Liver (tissue), 9 donors: Measurements from ENCODE around the gene ZDHHC14. TPM values are rescaled to one million over a fixed set of nuclear protein-coding genes. Genes with fewer than 3 reads are reported as not detected.

Experiments used
- DNase-seq: peaks from one replicate; pipeline ENCODE4 v3.0.0-alpha.2; 2017; ENCODE audit warnings: low spot score
- H3K27ac ChIP-seq, 2 donors: one replicate each; pipeline ENCODE4 v1.7.0; 2013; ENCODE audit warnings: inconsistent platforms in 2 of 2, low read length in 2 of 2, control low read depth in 1 of 2, low read depth in 1 of 2, mild to moderate bottlenecking in 1 of 2
- H3K27me3 ChIP-seq, 4 donors: one replicate each; pipeline versions ENCODE4 v1.6.1 to v1.7.0; 2013; ENCODE audit warnings: low read length in 3 of 4, inconsistent platforms in 1 of 4, mild to moderate bottlenecking in 1 of 4, moderate library complexity in 1 of 4; ENCODE audit not compliant: control insufficient read depth in 4 of 4, insufficient read depth in 4 of 4
- H3K36me3 ChIP-seq, 4 donors: one replicate each; pipeline versions ENCODE4 v1.6.1 to v1.7.0; 2013; ENCODE audit warnings: low read length in 3 of 4, mild to moderate bottlenecking in 3 of 4, low read depth in 1 of 4, moderate library complexity in 1 of 4; ENCODE audit not compliant: control insufficient read depth in 4 of 4, insufficient read depth in 3 of 4
- H3K4me1 ChIP-seq, 4 donors: one replicate each; pipeline versions ENCODE4 v1.6.1 to v1.7.0; 2013; ENCODE audit warnings: low read length in 3 of 4, mild to moderate bottlenecking in 3 of 4, moderate library complexity in 1 of 4; ENCODE audit not compliant: control insufficient read depth in 4 of 4, insufficient read depth in 4 of 4
- H3K4me3 ChIP-seq, 3 donors: one replicate each; pipeline versions ENCODE4 v1.6.1 to v1.7.0; 2013; ENCODE audit warnings: low read length in 3 of 3, control low read depth in 1 of 3, low read depth in 1 of 3, mild to moderate bottlenecking in 1 of 3
- H3K9ac ChIP-seq, 2 donors: one replicate each; pipeline ENCODE4 v1.7.0; 2013; ENCODE audit warnings: low read length in 2 of 2, mild to moderate bottlenecking in 2 of 2, moderate library complexity in 2 of 2, control low read depth in 1 of 2, low read depth in 1 of 2
- H3K9me3 ChIP-seq, 4 donors: one replicate each; pipeline versions ENCODE4 v1.6.1 to v1.7.0; 2013; ENCODE audit warnings: low read length in 3 of 4; ENCODE audit not compliant: control insufficient read depth in 4 of 4
- ATF3 ChIP-seq: IDR thresholded peaks from 2 replicates; pipeline ENCODE4 v1.6.1; 2016; ENCODE audit warnings: antibody characterized with exemption
- EGR1 ChIP-seq, 2 donors: IDR thresholded peaks; 2 replicates each; pipeline ENCODE4 v1.6.1; 2016 to 2018; ENCODE audit warnings: antibody characterized with exemption in 2 of 2, low read depth in 2 of 2
- FOXA1 ChIP-seq: IDR thresholded peaks from 2 replicates; pipeline ENCODE4 v1.6.1; 2016; ENCODE audit warnings: antibody characterized with exemption
- FOXA2 ChIP-seq: IDR thresholded peaks from 2 replicates; pipeline ENCODE4 v1.6.1; 2016; ENCODE audit warnings: antibody characterized with exemption
- GABPA ChIP-seq, 2 donors: IDR thresholded peaks in 1 of 2; conservative IDR thresholded peaks in 1 of 2; 2 replicates each; pipeline ENCODE4 v1.6.1; 2016; ENCODE audit warnings: antibody characterized with exemption in 2 of 2, mild to moderate bottlenecking in 1 of 2, moderate library complexity in 1 of 2
- HNF4A ChIP-seq, 2 donors: conservative IDR thresholded peaks; 2 replicates each; pipeline ENCODE4 v1.6.1; 2016; ENCODE audit warnings: antibody characterized with exemption in 2 of 2, mild to moderate bottlenecking in 2 of 2
- HNF4G ChIP-seq: IDR thresholded peaks from 2 replicates; pipeline ENCODE4 v1.6.1; 2016; ENCODE audit warnings: antibody characterized with exemption
- JUND ChIP-seq, 2 donors: IDR thresholded peaks; 2 replicates each; pipeline ENCODE4 v1.6.1; 2016; ENCODE audit warnings: antibody characterized with exemption in 2 of 2
- NR2F2 ChIP-seq: IDR thresholded peaks from 2 replicates; pipeline ENCODE4 v1.6.1; 2016; ENCODE audit warnings: antibody characterized with exemption
- RAD21 ChIP-seq, 2 donors: IDR thresholded peaks; 2 replicates each; pipeline ENCODE4 v1.6.1; 2016; ENCODE audit warnings: antibody characterized with exemption in 2 of 2, mild to moderate bottlenecking in 2 of 2
- REST ChIP-seq: IDR thresholded peaks from 2 replicates; pipeline ENCODE4 v1.6.1; 2016; ENCODE audit warnings: antibody characterized with exemption, mild to moderate bottlenecking
- RXRA ChIP-seq, 2 donors: IDR thresholded peaks; 2 replicates each; pipeline ENCODE4 v1.6.1; 2017 to 2018; ENCODE audit warnings: antibody characterized with exemption in 2 of 2, mild to moderate bottlenecking in 1 of 2
- SP1 ChIP-seq: IDR thresholded peaks from 2 replicates; pipeline ENCODE4 v1.6.1; 2018; ENCODE audit warnings: antibody characterized with exemption, mild to moderate bottlenecking
- TAF1 ChIP-seq: conservative IDR thresholded peaks from 2 replicates; pipeline ENCODE4 v1.6.1; 2016; ENCODE audit warnings: antibody characterized with exemption, mild to moderate bottlenecking
- ZBTB33 ChIP-seq: IDR thresholded peaks from 2 replicates; pipeline ENCODE4 v1.6.1; 2016; ENCODE audit warnings: antibody characterized with exemption
- WGBS: extraction: QIAGEN DNeasy Blood & Tissue Kit; methylation state at CpG from one replicate; pipeline ENCODE4 v1.1.7; 2013; 5-methylcytosine and 5-hydroxymethylcytosine counted together
- polyA plus RNA-seq, 2 donors: library from polyadenylated mRNA; stranded (reverse) in 1 of 2; unstranded in 1 of 2; fragments of 200-250 nt in 1 of 2; fragments of >200 nt in 1 of 2; fragmentation: Nextera tagmentation in 1 of 2; extraction: Ambion mirVana in 1 of 2; gene quantifications; one replicate each; pipeline versions ENCODE4 v1.2.1 to v1.2.3, GENCODE V29; 2013 to 2015
- total RNA-seq, 2 donors: library from RNA; depleted of rRNA; stranded (reverse); fragments of >200 nt; gene quantifications; one replicate each; pipeline ENCODE4 v1.2.3, GENCODE V29; 2014
- TF ChIP-seq, protein P1 (sequence below): fragments of 150-350 bp; IDR thresholded peaks from 2 replicates; pipeline ENCODE4 v1.5.1; 2017; ENCODE audit warnings: improper control_type of control experiment, low read depth, low read length; ENCODE audit not compliant: missing input control
- donor health status: healthy.
- donor health status: healthy.
- donor health status: healthy.
- donor health status: healthy.
- donor health status: healthy.

Gene ZDHHC14
- total and polyA plus RNA-seq, 4 donors, result 4.4 to 11.7 (median 8.4) TPM

DNA sequence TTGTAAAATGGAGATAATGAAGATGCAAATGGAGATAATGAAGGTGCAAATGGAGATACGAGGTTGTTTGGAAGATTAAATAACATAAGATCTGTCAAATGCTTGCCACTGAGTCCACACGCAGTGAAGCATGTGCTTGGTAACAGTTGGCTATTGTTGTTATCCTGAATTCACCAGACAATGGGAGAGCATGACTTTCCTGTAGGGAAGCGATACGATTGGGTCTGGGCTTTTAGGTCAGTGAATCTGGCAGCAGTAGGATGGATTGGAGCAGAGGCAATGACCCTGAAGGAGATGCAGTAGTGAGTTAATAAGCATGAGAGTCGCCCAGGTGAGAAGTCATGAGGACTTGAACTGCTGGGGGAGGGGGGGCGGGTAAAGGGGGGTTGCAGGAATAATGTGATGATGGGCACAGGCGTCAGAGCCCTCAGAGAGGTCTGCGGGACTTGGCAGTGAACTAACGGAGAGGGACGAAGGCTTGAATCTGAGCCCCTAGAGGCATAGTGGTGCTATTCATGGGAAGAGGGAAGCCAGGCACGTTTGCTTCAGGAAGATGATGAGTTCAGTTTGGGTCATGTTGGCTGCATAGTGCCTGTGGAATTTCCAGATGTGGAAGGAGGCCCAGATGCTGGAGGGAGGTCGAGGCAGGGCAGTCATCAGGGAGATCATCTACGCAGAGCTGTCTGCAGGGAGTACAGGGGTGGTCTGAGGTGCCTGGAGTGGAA is 55.4 kb downstream of the ZDHHC14 start:
- H3K27me3 ChIP-seq, result no peaks in the 10 kb centered on the region

GRCh38 chr6:157436944-157437336 is 56.0 kb downstream of the ZDHHC14 start:
- no peak for DNase-seq
- TF ChIP-seq ZBTB33 (no peak), GABPA (IDR thresholded peaks at IDR 0.05 in 1 of 2, conservative IDR thresholded peaks at IDR 0.05 in 1 of 2) (no peak), HNF4A (conservative IDR thresholded peaks at IDR 0.05) (no peak), FOXA1 (no peak), RXRA (IDR thresholded peaks at IDR 0.05) (no peak), FOXA2 (no peak), JUND (IDR thresholded peaks at IDR 0.05) (no peak), RAD21 (IDR thresholded peaks at IDR 0.05) (no peak), EGR1 (IDR thresholded peaks at IDR 0.05; ENCODE audit: low read depth in 2 of 2) (no peak)
- TF ChIP-seq, protein P1, sequence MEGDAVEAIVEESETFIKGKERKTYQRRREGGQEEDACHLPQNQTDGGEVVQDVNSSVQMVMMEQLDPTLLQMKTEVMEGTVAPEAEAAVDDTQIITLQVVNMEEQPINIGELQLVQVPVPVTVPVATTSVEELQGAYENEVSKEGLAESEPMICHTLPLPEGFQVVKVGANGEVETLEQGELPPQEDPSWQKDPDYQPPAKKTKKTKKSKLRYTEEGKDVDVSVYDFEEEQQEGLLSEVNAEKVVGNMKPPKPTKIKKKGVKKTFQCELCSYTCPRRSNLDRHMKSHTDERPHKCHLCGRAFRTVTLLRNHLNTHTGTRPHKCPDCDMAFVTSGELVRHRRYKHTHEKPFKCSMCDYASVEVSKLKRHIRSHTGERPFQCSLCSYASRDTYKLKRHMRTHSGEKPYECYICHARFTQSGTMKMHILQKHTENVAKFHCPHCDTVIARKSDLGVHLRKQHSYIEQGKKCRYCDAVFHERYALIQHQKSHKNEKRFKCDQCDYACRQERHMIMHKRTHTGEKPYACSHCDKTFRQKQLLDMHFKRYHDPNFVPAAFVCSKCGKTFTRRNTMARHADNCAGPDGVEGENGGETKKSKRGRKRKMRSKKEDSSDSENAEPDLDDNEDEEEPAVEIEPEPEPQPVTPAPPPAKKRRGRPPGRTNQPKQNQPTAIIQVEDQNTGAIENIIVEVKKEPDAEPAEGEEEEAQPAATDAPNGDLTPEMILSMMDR, result no peak

More for the DNA sequence above, 55.4 kb downstream of the ZDHHC14 start:
- Histone ChIP-seq H3K9me3 (no peaks in the 10 kb centered on the region), H3K36me3 (no peaks in the 10 kb centered on the region), H3K9ac (no peak overlapping the region), H3K4me3 (no peak overlapping the region), H3K4me1 (peaks cover 8 to 56% (median 32%) of the 10 kb centered on the region in 4 donors), H3K27ac (no peak overlapping the region)
- WGBS, result 81% methylated on average over 13 of the region's 13 CpGs
- TF ChIP-seq EGR1 (IDR thresholded peaks at IDR 0.05; ENCODE audit: low read depth in 2 of 2) (no peak), ZBTB33 (no peak), NR2F2 (no peak), ATF3 (no peak), HNF4G (no peak), RXRA (IDR thresholded peaks at IDR 0.05) (no peak), FOXA2 (no peak), HNF4A (conservative IDR thresholded peaks at IDR 0.05) (no peak), FOXA1 (no peak), SP1 (no peak), REST (no peak), RAD21 (IDR thresholded peaks at IDR 0.05) (no peak), TAF1 (no peak)
- DNase-seq, result no peak

More at GRCh38 chr6:157436944-157437336, 56.0 kb downstream of the ZDHHC14 start:
- peaks cover 8 to 52% (median 32%) of the 10 kb centered on the region in 4 donors for H3K4me1 ChIP-seq
- H3K9me3 ChIP-seq, result no peaks in the 10 kb centered on the region
- no peaks in the 10 kb centered on the region for H3K36me3 ChIP-seq
- WGBS, result 91% methylated on average over 4 of the region's 4 CpGs
- no peak overlapping the region for H3K4me3 ChIP-seq
- H3K27ac ChIP-seq, result no peak overlapping the region
- no peak overlapping the region for H3K9ac ChIP-seq
- no peaks in the 10 kb centered on the region for H3K27me3 ChIP-seq
